Lower leg skin (tissue), 3 donors: ENCODE data around the gene SERPINA3.

Source experiments
- CTCF ChIP-seq, 3 donors: fragments of 450-650 bp; IDR thresholded peaks; one replicate each; pipeline ENCODE4 v1.5.1; 2016; ENCODE audit warnings: antibody characterized with exemption in 3 of 3, mild to moderate bottlenecking in 3 of 3, moderate library complexity in 2 of 3
- POLR2A ChIP-seq, 2 donors: fragments of 450-650 bp; IDR thresholded peaks; one replicate each; pipeline ENCODE4 v1.6.1; 2016 to 2017; ENCODE audit warnings: antibody characterized with exemption in 2 of 2, mild to moderate bottlenecking in 1 of 2, moderate library complexity in 1 of 2

GRCh38 chr14:94641632-94641955, 29.4 kb downstream of the SERPINA3 start:
- TF ChIP-seq CTCF (IDR thresholded peaks at IDR 0.05) = no peak
- no peak for TF ChIP-seq POLR2A (IDR thresholded peaks at IDR 0.05)
